Measurements from ENCODE around the gene DNAI2.

The DNAI2 gene

DNA sequence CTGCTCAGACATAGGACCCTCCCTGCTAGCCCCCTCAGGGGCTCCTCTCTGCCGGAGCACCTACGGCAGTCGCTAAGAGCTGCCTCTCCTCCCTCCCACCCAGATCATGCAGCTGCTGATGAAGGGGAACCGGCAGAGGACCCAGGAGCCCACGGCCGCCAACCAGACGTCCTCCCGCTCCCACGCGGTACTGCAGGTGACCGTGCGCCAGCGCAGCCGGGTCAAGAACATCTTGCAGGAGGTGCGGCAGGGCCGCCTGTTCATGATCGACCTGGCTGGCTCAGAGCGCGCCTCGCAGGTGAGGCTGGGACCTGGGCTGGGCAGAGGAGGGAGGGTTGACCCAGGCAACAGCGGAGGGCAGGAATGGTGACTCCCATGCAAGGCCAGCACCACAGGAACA, 70.6 kb downstream of the DNAI2 start:
- ATAC-seq (ENCODE audit: insufficient read depth, low read depth), result no peak
- H3K4me2 ChIP-seq (ENCODE audit: insufficient read depth, low read length), result no peak overlapping the region
- no peaks in the 10 kb centered on the region for H3K79me2 ChIP-seq (ENCODE audit: insufficient read depth, low read length)

GRCh38 chr17:74345433-74346241, 71.6 kb downstream of the DNAI2 start:
- H3K4me1 ChIP-seq (ENCODE audit: insufficient read depth, low read length), result no peaks in the 10 kb centered on the region
- no peaks in the 10 kb centered on the region for H3K9me3 ChIP-seq (ENCODE audit: insufficient read depth, low read length, severe bottlenecking)
- ATAC-seq (ENCODE audit: insufficient read depth, low read depth) (no peak), DNase-seq (no peak)
- H3K79me2 ChIP-seq (ENCODE audit: insufficient read depth, low read length), result no peaks in the 10 kb centered on the region
- H3K27ac ChIP-seq (ENCODE audit: low read length), result no peak overlapping the region
- no peak overlapping the region for H3K4me2 ChIP-seq (ENCODE audit: insufficient read depth, low read length)
- H3K9ac ChIP-seq (ENCODE audit: low read depth, low read length), result no peak overlapping the region
- no peak overlapping the region for H3K4me3 ChIP-seq (ENCODE audit: low read depth in 1 of 2, low read length in 2 of 2)
- H4K20me1 ChIP-seq (ENCODE audit: insufficient read depth, low read length), result peaks cover 8% of the 10 kb centered on the region; the same call in 1 of the 2 replicates
- no peak overlapping the region for H2AFZ ChIP-seq (ENCODE audit: low read depth, low read length)
- H3K36me3 ChIP-seq (ENCODE audit: insufficient read depth, low read length), result no peaks in the 10 kb centered on the region
- H3K27me3 ChIP-seq (ENCODE audit: insufficient read depth, low read length, poor library complexity), result peaks cover 4% of the 10 kb centered on the region
- TF ChIP-seq CTCF (IDR thresholded peaks at IDR 0.05; ENCODE audit: borderline replicate concordance, extremely low read depth, low read length, poor library complexity, severe bottlenecking) (no peak), EZH2 (IDR thresholded peaks at IDR 0.05; ENCODE audit: borderline replicate concordance, low read depth, low read length, severe bottlenecking) (no peak)

More for the DNA sequence above, 70.6 kb downstream of the DNAI2 start:
- no peak for DNase-seq
- Histone ChIP-seq H2AFZ (ENCODE audit: low read depth, low read length) (no peak overlapping the region), H4K20me1 (ENCODE audit: insufficient read depth, low read length) (peaks cover 8% of the 10 kb centered on the region; the same call in 1 of the 2 replicates), H3K27me3 (ENCODE audit: insufficient read depth, low read length, poor library complexity) (peaks cover 4% of the 10 kb centered on the region), H3K9ac (ENCODE audit: low read depth, low read length) (no peak overlapping the region), H3K9me3 (ENCODE audit: insufficient read depth, low read length, severe bottlenecking) (no peaks in the 10 kb centered on the region), H3K4me3 (ENCODE audit: low read depth in 1 of 2, low read length in 2 of 2) (no peak overlapping the region), H3K4me1 (ENCODE audit: insufficient read depth, low read length) (no peaks in the 10 kb centered on the region), H3K36me3 (ENCODE audit: insufficient read depth, low read length) (no peaks in the 10 kb centered on the region), H3K27ac (ENCODE audit: low read length) (no peak overlapping the region)
- no peak for TF ChIP-seq EZH2 (IDR thresholded peaks at IDR 0.05; ENCODE audit: borderline replicate concordance, low read depth, low read length, severe bottlenecking)
- no peak for TF ChIP-seq CTCF (IDR thresholded peaks at IDR 0.05; ENCODE audit: borderline replicate concordance, extremely low read depth, low read length, poor library complexity, severe bottlenecking)

- no peaks in the 10 kb centered on the region for H3K4me1 ChIP-seq (ENCODE audit: insufficient read depth, low read length)
- H4K20me1 ChIP-seq (ENCODE audit: insufficient read depth, low read length), result peaks cover 8% of the 10 kb centered on the region; the same call in 1 of the 2 replicates
- no peaks in the 10 kb centered on the region for H3K36me3 ChIP-seq (ENCODE audit: insufficient read depth, low read length)
- no peak for TF ChIP-seq EZH2 (IDR thresholded peaks at IDR 0.05; ENCODE audit: borderline replicate concordance, low read depth, low read length, severe bottlenecking)
- DNase-seq (no peak), ATAC-seq (ENCODE audit: insufficient read depth, low read depth) (no peak)
- H3K79me2 ChIP-seq (ENCODE audit: insufficient read depth, low read length), result no peaks in the 10 kb centered on the region
- no peak overlapping the region for H3K9ac ChIP-seq (ENCODE audit: low read depth, low read length)
- H2AFZ ChIP-seq (ENCODE audit: low read depth, low read length), result no peak overlapping the region
- H3K4me2 ChIP-seq (ENCODE audit: insufficient read depth, low read length), result no peak overlapping the region
- H3K4me3 ChIP-seq (ENCODE audit: low read depth in 1 of 2, low read length in 2 of 2), result no peak overlapping the region
- no peak overlapping the region for H3K27ac ChIP-seq (ENCODE audit: low read length)
- H3K9me3 ChIP-seq (ENCODE audit: insufficient read depth, low read length, severe bottlenecking), result no peaks in the 10 kb centered on the region
- peaks cover 4% of the 10 kb centered on the region for H3K27me3 ChIP-seq (ENCODE audit: insufficient read depth, low read length, poor library complexity)
These were observed 73.6 kb downstream of the DNAI2 start for GRCh38 chr17:74347646-74348045.

GRCh38 chr17:74349120-74349519, 75.1 kb downstream of the DNAI2 start:
- TF ChIP-seq CTCF (IDR thresholded peaks at IDR 0.05; ENCODE audit: borderline replicate concordance, extremely low read depth, low read length, poor library complexity, severe bottlenecking), result no peak
- TF ChIP-seq EZH2 (IDR thresholded peaks at IDR 0.05; ENCODE audit: borderline replicate concordance, low read depth, low read length, severe bottlenecking), result no peak
- H3K27me3 ChIP-seq (ENCODE audit: insufficient read depth, low read length, poor library complexity), result peaks cover 14% of the 10 kb centered on the region
- ATAC-seq (ENCODE audit: insufficient read depth, low read depth), result no peak

More at GRCh38 chr17:74349120-74349519, 75.1 kb downstream of the DNAI2 start:
- Histone ChIP-seq H3K4me2 (ENCODE audit: insufficient read depth, low read length) (no peak overlapping the region), H3K36me3 (ENCODE audit: insufficient read depth, low read length) (no peaks in the 10 kb centered on the region), H3K9me3 (ENCODE audit: insufficient read depth, low read length, severe bottlenecking) (no peaks in the 10 kb centered on the region), H3K9ac (ENCODE audit: low read depth, low read length) (no peak overlapping the region), H4K20me1 (ENCODE audit: insufficient read depth, low read length) (peaks cover 9% of the 10 kb centered on the region), H3K4me3 (ENCODE audit: low read depth in 1 of 2, low read length in 2 of 2) (no peak overlapping the region), H3K79me2 (ENCODE audit: insufficient read depth, low read length) (no peaks in the 10 kb centered on the region), H3K4me1 (ENCODE audit: insufficient read depth, low read length) (no peaks in the 10 kb centered on the region), H3K27ac (ENCODE audit: low read length) (no peak overlapping the region), H2AFZ (ENCODE audit: low read depth, low read length) (no peak overlapping the region)
- DNase-seq, result no peak

Data from DND-41 (cell line).